DOHH2 (cell line): ENCODE measurements around the gene DPP10.

Experiments
- H3F3A ChIP-seq: fragments of 200-600 bp; sonication (generic), shearing (Covaris generic); 2 replicates; pipeline ENCODE4 v1.6.0; 2016; ENCODE audit warnings: antibody characterized with exemption, mild to moderate bottlenecking; ENCODE audit not compliant: control insufficient read depth, insufficient read depth
- H3K27ac ChIP-seq: fragments of 200-600 bp; sonication (generic); 2 replicates; pipeline ENCODE4 v1.5.1; 2014; ENCODE audit warnings: low read depth, mild to moderate bottlenecking, low read length, moderate library complexity
- H3K27me3 ChIP-seq: fragments of 200-600 bp; sonication (generic); 2 replicates; pipeline ENCODE4 v1.6.1; 2014; ENCODE audit warnings: mild to moderate bottlenecking, low read length, mixed read lengths; ENCODE audit not compliant: control insufficient read depth
- H3K36me3 ChIP-seq: fragments of 200-600 bp; sonication (generic); 2 replicates; pipeline ENCODE4 v1.6.1; 2014; ENCODE audit warnings: mild to moderate bottlenecking, low read length, moderate library complexity, mixed read lengths; ENCODE audit not compliant: control insufficient read depth
- H3K4me1 ChIP-seq: fragments of 200-600 bp; sonication (generic); 2 replicates; pipeline ENCODE4 v1.6.1; 2014; ENCODE audit warnings: mild to moderate bottlenecking, low read length, mixed read lengths; ENCODE audit not compliant: control insufficient read depth
- H3K4me2 ChIP-seq: fragments of 200-600 bp; sonication (generic); 2 replicates; pipeline ENCODE4 v1.6.0; 2014; ENCODE audit warnings: mild to moderate bottlenecking, low read length, moderate library complexity
- H3K4me3 ChIP-seq: fragments of 200-600 bp; sonication (generic); 2 replicates; pipeline ENCODE4 v1.5.1; 2014; ENCODE audit warnings: mild to moderate bottlenecking, low read length, mixed read lengths
- H3K79me2 ChIP-seq: fragments of 200-600 bp; sonication (generic); 2 replicates; pipeline ENCODE4 v1.6.1; 2014; ENCODE audit warnings: mild to moderate bottlenecking, low read length, mixed read lengths; ENCODE audit not compliant: control insufficient read depth
- H3K9me2 ChIP-seq: fragments of 200-600 bp; sonication (generic); replicated peaks from 2 replicates; pipeline ENCODE4 v1.6.1; 2014; ENCODE audit warnings: mild to moderate bottlenecking, low read length, mixed read lengths; ENCODE audit not compliant: control insufficient read depth
- H3K9me3 ChIP-seq: fragments of 200-600 bp; sonication (generic); 2 replicates; pipeline ENCODE4 v1.6.1; 2014; ENCODE audit warnings: antibody characterized with exemption, low read length, mixed read lengths; ENCODE audit not compliant: control insufficient read depth, insufficient read depth
- H4K20me1 ChIP-seq: fragments of 200-600 bp; sonication (generic); 2 replicates; pipeline ENCODE4 v1.6.0; 2014; ENCODE audit warnings: low read depth, mild to moderate bottlenecking, antibody characterized with exemption, low read length, moderate library complexity; ENCODE audit not compliant: control insufficient read depth, insufficient read depth
- CTCF ChIP-seq: fragments of 200-600 bp; sonication (generic); IDR thresholded peaks from one replicate; pipeline ENCODE4 v1.5.1; 2014; ENCODE audit warnings: antibody characterized with exemption, mild to moderate bottlenecking, low read depth, low read length; ENCODE audit not compliant: poor library complexity, severe bottlenecking
- EZH2phosphoT487 ChIP-seq: fragments of 200-600 bp; sonication (generic); IDR thresholded peaks from 2 replicates; pipeline ENCODE4 v1.6.1; 2017; ENCODE audit warnings: borderline replicate concordance, mild to moderate bottlenecking, antibody characterized with exemption, low read length, moderate library complexity, mixed read lengths

The DPP10 gene

GRCh38 chr2:115684345-115684744 lies 1241.9 kb downstream of the DPP10 start:
- H4K20me1 ChIP-seq, result no peaks in the 10 kb centered on the region

GRCh38 chr2:115691409-115691808 lies 1249.0 kb downstream of the DPP10 start:
- H3K9me3 ChIP-seq, result no peaks in the 10 kb centered on the region
- TF ChIP-seq CTCF (no peak), EZH2phosphoT487 (no peak)
- H3K4me2 ChIP-seq, result no peak overlapping the region
- no peaks in the 10 kb centered on the region for H3K4me1 ChIP-seq
- H3K79me2 ChIP-seq, result no peaks in the 10 kb centered on the region
- no peaks in the 10 kb centered on the region for H3K27me3 ChIP-seq
- no peak overlapping the region for H3K4me3 ChIP-seq
- no peaks in the 10 kb centered on the region for H3K9me2 ChIP-seq
- no peaks in the 10 kb centered on the region for H3K36me3 ChIP-seq
- no peak overlapping the region for H3K27ac ChIP-seq
- H3F3A ChIP-seq, result no peaks in the 10 kb centered on the region
- H4K20me1 ChIP-seq, result no peaks in the 10 kb centered on the region

More at GRCh38 chr2:115684345-115684744, 1241.9 kb downstream of the DPP10 start:
- Histone ChIP-seq H3K4me3 (no peak overlapping the region), H3K9me2 (no peaks in the 10 kb centered on the region), H3K9me3 (no peaks in the 10 kb centered on the region), H3K27ac (no peak overlapping the region), H3K4me2 (no peak overlapping the region), H3K27me3 (no peaks in the 10 kb centered on the region), H3K4me1 (no peaks in the 10 kb centered on the region), H3F3A (no peaks in the 10 kb centered on the region), H3K36me3 (no peaks in the 10 kb centered on the region), H3K79me2 (no peaks in the 10 kb centered on the region)
- TF ChIP-seq CTCF (no peak), EZH2phosphoT487 (no peak)

GRCh38 chr2:115694651-115695050 lies 1252.2 kb downstream of the DPP10 start:
- H3K4me1 ChIP-seq, result no peaks in the 10 kb centered on the region
- no peak overlapping the region for H3K4me2 ChIP-seq
- H3K27me3 ChIP-seq, result no peaks in the 10 kb centered on the region
- H3K79me2 ChIP-seq, result no peaks in the 10 kb centered on the region
- no peaks in the 10 kb centered on the region for H3F3A ChIP-seq
- no peak overlapping the region for H3K4me3 ChIP-seq
- H4K20me1 ChIP-seq, result no peaks in the 10 kb centered on the region
- H3K9me3 ChIP-seq, result no peaks in the 10 kb centered on the region
- no peaks in the 10 kb centered on the region for H3K9me2 ChIP-seq
- TF ChIP-seq EZH2phosphoT487, result no peak
- no peak for TF ChIP-seq CTCF
- no peaks in the 10 kb centered on the region for H3K36me3 ChIP-seq
- H3K27ac ChIP-seq, result no peak overlapping the region
